ENCODE results near the gene MAN1A1.

The MAN1A1 gene

GRCh38 chr6:119227377-119227776 lies 122.2 kb downstream of the MAN1A1 start:
- DNase-seq: no peak

- no peak for DNase-seq
These were observed 123.5 kb downstream of the MAN1A1 start for GRCh38 chr6:119226089-119226488.

- no peak for DNase-seq
These were observed 125.4 kb downstream of the MAN1A1 start for GRCh38 chr6:119224095-119224701.

- no peak for DNase-seq
These were observed 129.1 kb downstream of the MAN1A1 start for GRCh38 chr6:119220452-119220851.

- no peak for DNase-seq
These were observed 131.0 kb downstream of the MAN1A1 start for GRCh38 chr6:119218548-119218947.

GRCh38 chr6:119215885-119216590 lies 133.5 kb downstream of the MAN1A1 start:
- DNase-seq: no peak

- no peak for DNase-seq
These were observed 134.3 kb downstream of the MAN1A1 start for GRCh38 chr6:119215309-119215708.

- no peak for DNase-seq
These were observed 139.0 kb downstream of the MAN1A1 start for GRCh38 chr6:119210596-119210995.

GRCh38 chr6:119209452-119210205 lies 139.9 kb downstream of the MAN1A1 start:
- DNase-seq: no peak

- DNase-seq: no peak
These were observed 141.4 kb downstream of the MAN1A1 start for GRCh38 chr6:119207971-119208725.

GRCh38 chr6:119207327-119207726 lies 142.2 kb downstream of the MAN1A1 start:
- no peak for DNase-seq

- DNase-seq: no peak
These were observed 143.5 kb downstream of the MAN1A1 start for GRCh38 chr6:119205911-119206618.

GRCh38 chr6:119204719-119205118 lies 144.8 kb downstream of the MAN1A1 start:
- no peak for DNase-seq

- no peak for DNase-seq
These were observed 148.1 kb downstream of the MAN1A1 start for GRCh38 chr6:119201480-119201879.

GRCh38 chr6:119200512-119201175 lies 148.9 kb downstream of the MAN1A1 start:
- DNase-seq: no peak

GRCh38 chr6:119197271-119197670 lies 152.3 kb downstream of the MAN1A1 start:
- DNase-seq: no peak

GRCh38 chr6:119196715-119197114 lies 152.8 kb downstream of the MAN1A1 start:
- DNase-seq: no peak

GRCh38 chr6:119195848-119196247 lies 153.7 kb downstream of the MAN1A1 start:
- no peak for DNase-seq

GRCh38 chr6:119195204-119195603 lies 154.4 kb downstream of the MAN1A1 start:
- DNase-seq: no peak

GRCh38 chr6:119193707-119194106 lies 155.9 kb downstream of the MAN1A1 start:
- no peak for DNase-seq

GRCh38 chr6:119192200-119192599 lies 157.4 kb downstream of the MAN1A1 start:
- DNase-seq: no peak

GRCh38 chr6:119190176-119190575 lies 159.4 kb downstream of the MAN1A1 start:
- DNase-seq: no peak
